ENCODE data around the gene SPHKAP. TPM values are rescaled to one million over a fixed set of nuclear protein-coding genes. Genes with fewer than 3 reads are reported as not detected.

SPHKAP gene
- total RNA-seq, 2 experiments from 2014 or later, result not detected

DNA sequence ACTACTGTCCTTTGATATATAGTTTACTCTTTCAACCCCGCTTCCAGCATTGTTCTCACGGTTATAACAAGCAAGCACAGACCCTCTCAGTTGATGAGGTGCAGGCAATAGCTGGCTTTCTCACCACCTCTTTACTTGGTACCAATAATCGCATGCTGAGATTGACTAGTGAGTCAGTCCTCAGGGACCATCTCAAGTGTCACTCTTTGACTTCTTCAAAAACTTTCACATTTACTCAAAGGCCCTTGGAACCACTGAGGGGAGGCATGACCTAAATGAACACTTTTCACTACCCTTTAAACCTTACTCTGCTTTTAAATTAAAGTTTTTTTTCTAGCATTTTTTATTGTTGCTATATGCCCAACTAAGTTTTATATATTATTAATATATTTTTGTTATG, 208.2 kb downstream of the SPHKAP start:
- intact Hi-C loops (cut with micrococcal nuclease), result no loop called here
- DNase-seq, result no peak
- TF ChIP-seq, protein P1, sequence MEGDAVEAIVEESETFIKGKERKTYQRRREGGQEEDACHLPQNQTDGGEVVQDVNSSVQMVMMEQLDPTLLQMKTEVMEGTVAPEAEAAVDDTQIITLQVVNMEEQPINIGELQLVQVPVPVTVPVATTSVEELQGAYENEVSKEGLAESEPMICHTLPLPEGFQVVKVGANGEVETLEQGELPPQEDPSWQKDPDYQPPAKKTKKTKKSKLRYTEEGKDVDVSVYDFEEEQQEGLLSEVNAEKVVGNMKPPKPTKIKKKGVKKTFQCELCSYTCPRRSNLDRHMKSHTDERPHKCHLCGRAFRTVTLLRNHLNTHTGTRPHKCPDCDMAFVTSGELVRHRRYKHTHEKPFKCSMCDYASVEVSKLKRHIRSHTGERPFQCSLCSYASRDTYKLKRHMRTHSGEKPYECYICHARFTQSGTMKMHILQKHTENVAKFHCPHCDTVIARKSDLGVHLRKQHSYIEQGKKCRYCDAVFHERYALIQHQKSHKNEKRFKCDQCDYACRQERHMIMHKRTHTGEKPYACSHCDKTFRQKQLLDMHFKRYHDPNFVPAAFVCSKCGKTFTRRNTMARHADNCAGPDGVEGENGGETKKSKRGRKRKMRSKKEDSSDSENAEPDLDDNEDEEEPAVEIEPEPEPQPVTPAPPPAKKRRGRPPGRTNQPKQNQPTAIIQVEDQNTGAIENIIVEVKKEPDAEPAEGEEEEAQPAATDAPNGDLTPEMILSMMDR (IDR thresholded peaks at IDR 0.05), result no peak
- H3K27ac Mint-ChIP-seq, result no peak overlapping the region
- no peak for ATAC-seq
- no peak overlapping the region for H3K4me3 Mint-ChIP-seq
- CTCF ChIA-PET, result no interaction called here
- no peaks in the 10 kb centered on the region for H3K4me1 Mint-ChIP-seq (ENCODE audit: low read depth)
- no peaks in the 10 kb centered on the region for H3K36me3 Mint-ChIP-seq (ENCODE audit: low read depth)
- H3K27me3 Mint-ChIP-seq, result no peaks in the 10 kb centered on the region
- H3K9me3 Mint-ChIP-seq, result no peaks in the 10 kb centered on the region
- POLR2A ChIA-PET, result no interaction called here

DNA sequence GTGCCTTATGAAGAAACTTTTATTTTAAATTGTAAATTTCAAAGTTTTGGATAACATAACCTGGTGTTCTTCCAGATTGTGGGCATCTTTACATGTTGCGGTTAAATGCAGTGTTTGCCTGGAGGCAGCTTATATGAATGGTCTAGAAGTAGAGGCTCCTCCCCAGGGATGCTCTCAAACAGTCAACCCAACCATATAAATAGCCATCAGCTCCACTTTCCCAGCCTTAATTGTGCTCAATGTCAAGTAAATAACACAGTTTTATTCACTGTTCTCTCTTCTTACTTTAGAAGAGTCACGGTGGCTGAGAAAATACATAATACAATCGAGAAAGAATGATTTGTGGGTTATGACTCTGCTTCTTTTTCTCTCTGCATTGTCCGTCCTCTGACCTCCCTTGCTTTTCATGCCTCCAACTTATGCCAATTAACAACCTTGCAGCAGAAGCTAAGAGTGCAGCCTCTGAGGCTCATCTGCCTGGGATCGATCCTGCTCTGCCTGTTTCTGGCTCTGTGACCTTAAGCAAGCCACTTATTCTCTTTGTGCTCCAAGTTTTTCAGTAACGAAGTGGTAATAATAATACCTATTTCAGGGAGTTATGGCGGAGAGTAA, 209.8 kb downstream of the SPHKAP start:
- Mint-ChIP-seq H3K9me3 (no peaks in the 10 kb centered on the region), H3K4me3 (no peak overlapping the region), H3K27me3 (no peaks in the 10 kb centered on the region), H3K4me1 (ENCODE audit: low read depth) (no peaks in the 10 kb centered on the region), H3K36me3 (ENCODE audit: low read depth) (no peaks in the 10 kb centered on the region), H3K27ac (no peak overlapping the region)
- ATAC-seq (no peak), DNase-seq (no peak)
- intact Hi-C loops (cut with micrococcal nuclease), result no loop called here
- ChIA-PET CTCF (no interaction called here), POLR2A (no interaction called here)
- TF ChIP-seq, protein P1 (IDR thresholded peaks at IDR 0.05), result no peak

DNA sequence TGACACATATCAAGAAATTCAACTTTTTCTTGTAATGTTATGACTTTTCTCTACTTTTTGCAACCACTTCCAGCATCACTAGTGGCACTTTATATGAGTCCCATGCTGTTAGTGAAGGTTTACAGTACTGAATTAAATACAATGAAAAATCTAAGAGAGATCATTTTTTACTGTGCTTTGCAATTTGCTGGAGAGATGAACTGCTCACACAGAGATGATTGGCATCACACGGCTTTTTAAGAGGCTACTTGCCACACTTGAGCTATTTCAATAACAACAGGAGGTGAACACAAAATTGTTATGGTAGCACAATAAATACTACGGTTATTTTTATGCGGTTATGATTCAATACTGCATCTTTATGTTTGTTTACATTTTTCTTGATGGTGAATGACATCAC, 221.2 kb downstream of the SPHKAP start:
- Mint-ChIP-seq H3K27me3 (no peaks in the 10 kb centered on the region), H3K4me3 (no peak overlapping the region), H3K36me3 (ENCODE audit: low read depth) (no peaks in the 10 kb centered on the region), H3K27ac (no peak overlapping the region), H3K9me3 (peaks cover 2% of the 10 kb centered on the region), H3K4me1 (ENCODE audit: low read depth) (no peaks in the 10 kb centered on the region)
- intact Hi-C loops (cut with micrococcal nuclease), result no loop called here
- DNase-seq (no peak), ATAC-seq (no peak)
- TF ChIP-seq, protein P1 (IDR thresholded peaks at IDR 0.05), result no peak
- CTCF ChIA-PET, result no interaction called here
- POLR2A ChIA-PET, result no interaction called here

DNA sequence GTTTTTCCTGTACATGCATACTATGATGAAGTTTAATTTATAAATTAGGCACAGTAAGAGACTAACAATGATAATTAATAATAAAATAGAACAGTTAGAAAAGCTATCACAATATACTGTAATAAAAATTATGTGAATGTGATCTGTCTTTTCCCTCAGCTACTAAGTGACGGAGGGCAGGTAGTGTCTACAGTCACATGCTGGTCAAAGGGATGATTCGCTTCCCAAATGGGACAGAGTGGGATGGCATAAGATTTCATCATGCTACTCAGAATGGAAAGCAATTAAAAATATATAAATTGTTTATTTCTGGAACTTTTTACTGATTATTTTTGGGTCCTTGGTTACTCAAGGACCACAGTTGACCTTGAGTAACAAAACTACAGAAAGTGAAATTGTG, 238.5 kb downstream of the SPHKAP start:
- Mint-ChIP-seq H3K4me1 (ENCODE audit: low read depth) (no peaks in the 10 kb centered on the region), H3K9me3 (no peaks in the 10 kb centered on the region), H3K4me3 (no peak overlapping the region), H3K27me3 (peaks cover 1% of the 10 kb centered on the region), H3K27ac (no peak overlapping the region), H3K36me3 (ENCODE audit: low read depth) (no peaks in the 10 kb centered on the region)
- ChIA-PET POLR2A (no interaction called here), CTCF (no interaction called here)
- no peak for DNase-seq
- no peak for ATAC-seq
- intact Hi-C loops (cut with micrococcal nuclease), result no loop called here
- TF ChIP-seq, protein P1 (IDR thresholded peaks at IDR 0.05), result no peak

DNA sequence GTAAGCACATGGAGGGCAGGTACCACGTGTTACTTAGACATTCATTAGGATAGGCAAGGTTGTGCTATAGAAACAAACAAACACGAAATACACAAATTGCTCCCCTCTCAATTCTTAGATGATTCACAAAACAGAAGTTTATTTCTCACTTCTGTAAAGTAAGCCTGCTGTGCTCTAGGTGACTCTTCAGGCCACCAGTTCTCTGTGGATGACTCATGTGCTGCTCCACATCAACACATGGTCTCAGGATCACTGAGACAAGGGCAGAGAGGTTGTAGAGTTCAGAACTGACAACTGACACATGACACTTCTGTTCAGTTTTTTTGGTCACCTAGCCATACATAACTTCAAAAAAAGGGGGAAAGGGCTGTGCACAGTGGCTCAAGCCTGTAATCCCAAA, 239.5 kb downstream of the SPHKAP start:
- no peak overlapping the region for H3K27ac Mint-ChIP-seq
- POLR2A ChIA-PET, result no interaction called here
- H3K4me3 Mint-ChIP-seq, result no peak overlapping the region
- intact Hi-C loops (cut with micrococcal nuclease), result no loop called here
- peaks cover 1% of the 10 kb centered on the region for H3K27me3 Mint-ChIP-seq
- TF ChIP-seq, protein P1 (IDR thresholded peaks at IDR 0.05), result no peak
- DNase-seq (no peak), ATAC-seq (no peak)
- H3K9me3 Mint-ChIP-seq, result no peaks in the 10 kb centered on the region
- CTCF ChIA-PET, result no interaction called here
- H3K36me3 Mint-ChIP-seq (ENCODE audit: low read depth), result no peaks in the 10 kb centered on the region
- H3K4me1 Mint-ChIP-seq (ENCODE audit: low read depth), result no peaks in the 10 kb centered on the region
